Measurements from ENCODE around the gene PEPD. TPM values are rescaled to one million over a fixed set of nuclear protein-coding genes. Genes with fewer than 3 reads are reported as not detected.

PEPD gene
- polyA plus RNA-seq, 1 donor from 2014 or later, result 43.9 TPM

GRCh38 chr19:33446330-33447293 is 75.0 kb downstream of the PEPD start:
- no peaks in the 10 kb centered on the region for H3K9me2 ChIP-seq (ENCODE audit: insufficient read depth, low read length)
- H3F3A ChIP-seq (ENCODE audit: insufficient read depth, low read length, poor library complexity, severe bottlenecking), result no peaks in the 10 kb centered on the region
- H3K79me2 ChIP-seq (replicated peaks; ENCODE audit: insufficient read depth, low read length), result no peaks in the 10 kb centered on the region
- no peaks in the 10 kb centered on the region for H3K36me3 ChIP-seq (ENCODE audit: insufficient read depth, low read length)
- no peak overlapping the region for H3K4me2 ChIP-seq (ENCODE audit: low read length)
- no peak overlapping the region for H3K27ac ChIP-seq (ENCODE audit: low read length)
- no peaks in the 10 kb centered on the region for H3K9me3 ChIP-seq (ENCODE audit: low read length)
- TF ChIP-seq REST (IDR thresholded peaks at IDR 0.05; ENCODE audit: borderline replicate concordance) (no peak), CTCF (IDR thresholded peaks at IDR 0.05; ENCODE audit: poor library complexity, severe bottlenecking) (no peak), TAF1 (IDR thresholded peaks at IDR 0.05; ENCODE audit: low read depth) (no peak), EP300 (conservative IDR thresholded peaks at IDR 0.05; ENCODE audit: poor library complexity, severe bottlenecking) (no peak), MXI1 (conservative IDR thresholded peaks at IDR 0.05; ENCODE audit: poor library complexity, severe bottlenecking) (no peak), POLR2AphosphoS5 (IDR thresholded peaks at IDR 0.05) (no peak), RAD21 (conservative IDR thresholded peaks at IDR 0.05) (no peak), SMC3 (conservative IDR thresholded peaks at IDR 0.05; ENCODE audit: poor library complexity) (no peak), EZH2 (IDR thresholded peaks at IDR 0.05; ENCODE audit: borderline replicate concordance, insufficient read depth, low read length, poor library complexity, severe bottlenecking) (no peak)
- H4K20me1 ChIP-seq (ENCODE audit: insufficient read depth), result no peaks in the 10 kb centered on the region
- H3K27me3 ChIP-seq (ENCODE audit: insufficient read depth, low read depth, low read length), result no peaks in the 10 kb centered on the region
- no peak overlapping the region for H3K9ac ChIP-seq (ENCODE audit: low read length)
- H3K4me3 ChIP-seq (ENCODE audit: low read length), result no peak overlapping the region
- H2AFZ ChIP-seq (ENCODE audit: low read depth, low read length), result no peak overlapping the region

GRCh38 chr19:33445442-33446329 is 75.9 kb downstream of the PEPD start:
- H4K20me1 ChIP-seq (ENCODE audit: insufficient read depth), result no peaks in the 10 kb centered on the region
- H3K36me3 ChIP-seq (ENCODE audit: insufficient read depth, low read length), result no peaks in the 10 kb centered on the region
- H3K9me3 ChIP-seq (ENCODE audit: low read length), result no peaks in the 10 kb centered on the region
- no peak for TF ChIP-seq POLR2AphosphoS5 (IDR thresholded peaks at IDR 0.05)
- TF ChIP-seq SMC3 (conservative IDR thresholded peaks at IDR 0.05; ENCODE audit: poor library complexity), result no peak
- no peak for TF ChIP-seq EZH2 (IDR thresholded peaks at IDR 0.05; ENCODE audit: borderline replicate concordance, insufficient read depth, low read length, poor library complexity, severe bottlenecking)
- TF ChIP-seq CTCF (IDR thresholded peaks at IDR 0.05; ENCODE audit: poor library complexity, severe bottlenecking), result no peak
- TF ChIP-seq TAF1 (IDR thresholded peaks at IDR 0.05; ENCODE audit: low read depth), result no peak
- TF ChIP-seq REST (IDR thresholded peaks at IDR 0.05; ENCODE audit: borderline replicate concordance), result no peak
- TF ChIP-seq RAD21 (conservative IDR thresholded peaks at IDR 0.05), result no peak
- TF ChIP-seq EP300 (conservative IDR thresholded peaks at IDR 0.05; ENCODE audit: poor library complexity, severe bottlenecking), result no peak
- no peak for TF ChIP-seq MXI1 (conservative IDR thresholded peaks at IDR 0.05; ENCODE audit: poor library complexity, severe bottlenecking)
- no peaks in the 10 kb centered on the region for H3K9me2 ChIP-seq (ENCODE audit: insufficient read depth, low read length)
- H3K9ac ChIP-seq (ENCODE audit: low read length), result no peak overlapping the region
- H3K79me2 ChIP-seq (replicated peaks; ENCODE audit: insufficient read depth, low read length), result no peaks in the 10 kb centered on the region
- no peak overlapping the region for H3K27ac ChIP-seq (ENCODE audit: low read length)
- H3K4me2 ChIP-seq (ENCODE audit: low read length), result no peak overlapping the region
- H3K4me3 ChIP-seq (ENCODE audit: low read length), result no peak overlapping the region
- no peaks in the 10 kb centered on the region for H3K27me3 ChIP-seq (ENCODE audit: insufficient read depth, low read depth, low read length)
- no peaks in the 10 kb centered on the region for H3F3A ChIP-seq (ENCODE audit: insufficient read depth, low read length, poor library complexity, severe bottlenecking)
- no peak overlapping the region for H2AFZ ChIP-seq (ENCODE audit: low read depth, low read length)
